ENCODE results near the gene PGPEP1.
"Not testable (repeated sequence)": the region's sequence is repeated elsewhere in the genome, so short reads cannot be mapped to it uniquely, and the experiment has no call there.

Gene PGPEP1

DNA sequence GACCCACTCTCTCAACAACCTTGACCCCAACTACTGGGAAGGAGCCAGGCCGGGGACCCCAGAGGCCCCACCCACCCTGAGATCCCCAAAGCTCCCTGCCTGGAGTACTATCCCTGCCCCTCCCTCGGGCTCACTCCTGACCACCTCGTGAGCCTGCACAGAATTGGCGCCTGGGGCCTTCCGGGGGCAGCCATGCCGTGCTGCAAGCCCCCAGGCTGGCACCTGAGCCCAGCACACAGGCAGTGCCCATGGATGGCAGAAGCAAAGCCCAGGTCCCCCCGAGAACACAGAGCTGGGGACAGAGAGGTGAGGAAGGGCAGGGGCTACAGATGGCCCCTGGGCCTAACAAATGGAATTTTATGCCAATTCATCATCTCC is 31.5 kb upstream of the PGPEP1 start:
- no peak for DNase-seq

DNA sequence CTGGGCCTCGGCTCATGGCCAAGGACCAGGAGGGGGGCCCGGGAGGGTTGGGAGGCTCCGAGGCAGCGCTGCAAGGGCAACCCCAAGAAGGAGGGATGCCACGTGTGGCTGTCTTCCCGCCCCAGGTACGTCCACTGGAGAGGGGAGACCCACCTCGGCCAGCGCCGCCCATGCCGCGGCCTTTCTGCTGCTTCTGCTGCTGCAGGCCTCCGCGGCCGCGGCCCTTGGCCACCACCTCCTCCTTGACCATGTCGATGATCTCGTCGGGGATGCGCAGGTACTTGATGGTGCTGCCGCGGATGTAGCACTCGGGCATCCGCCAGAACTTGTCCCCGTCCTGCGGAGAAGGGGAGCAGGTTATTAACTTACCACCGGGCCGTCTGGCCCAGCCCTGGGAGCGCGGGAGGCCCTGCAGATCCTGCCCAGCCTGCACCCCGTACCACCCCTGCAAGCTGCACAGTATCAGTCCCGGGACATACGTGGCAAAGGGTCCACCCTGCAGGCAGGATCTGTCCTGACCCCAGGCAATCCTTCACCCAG is 30.8 kb upstream of the PGPEP1 start:
- DNase-seq = no peak

DNA sequence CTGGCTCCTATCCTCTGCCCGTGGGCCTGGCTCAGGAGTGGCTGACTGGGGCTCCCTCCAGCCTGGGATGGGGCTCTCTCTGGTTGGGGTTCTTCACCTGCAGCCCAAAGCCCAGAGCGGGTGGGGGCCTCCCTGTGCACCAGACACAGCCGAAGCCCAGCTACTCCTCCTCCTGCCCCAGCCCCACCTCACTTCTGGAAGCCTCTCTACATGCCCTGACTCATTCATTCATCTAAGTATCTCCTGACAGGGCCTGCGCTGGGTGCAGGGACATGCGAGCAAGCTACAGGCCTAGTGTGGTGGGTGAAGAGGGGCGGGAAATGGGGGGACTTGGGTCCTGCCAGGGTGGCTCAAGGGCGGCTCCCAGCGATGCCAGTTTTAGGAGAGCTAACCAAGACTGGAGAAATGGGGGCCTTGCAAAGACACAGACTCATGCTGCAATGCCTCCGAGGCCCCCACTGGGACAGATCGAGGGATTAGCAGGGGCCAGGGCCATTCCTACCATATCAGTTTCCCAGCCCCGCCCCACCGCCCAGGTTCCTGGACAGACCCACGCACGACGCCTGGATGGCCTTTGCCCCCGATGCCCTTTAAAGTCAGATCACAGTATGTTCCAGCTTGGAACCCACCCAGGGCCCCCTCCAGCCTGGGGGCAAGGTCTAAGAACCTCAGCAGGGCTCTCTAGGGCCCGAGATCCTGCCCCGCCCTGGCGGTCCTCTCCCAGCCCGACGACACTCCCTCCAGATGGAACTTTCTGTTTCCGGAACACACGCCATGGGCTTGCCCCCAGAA is 30.1 kb upstream of the PGPEP1 start:
- DNase-seq = no peak

DNA sequence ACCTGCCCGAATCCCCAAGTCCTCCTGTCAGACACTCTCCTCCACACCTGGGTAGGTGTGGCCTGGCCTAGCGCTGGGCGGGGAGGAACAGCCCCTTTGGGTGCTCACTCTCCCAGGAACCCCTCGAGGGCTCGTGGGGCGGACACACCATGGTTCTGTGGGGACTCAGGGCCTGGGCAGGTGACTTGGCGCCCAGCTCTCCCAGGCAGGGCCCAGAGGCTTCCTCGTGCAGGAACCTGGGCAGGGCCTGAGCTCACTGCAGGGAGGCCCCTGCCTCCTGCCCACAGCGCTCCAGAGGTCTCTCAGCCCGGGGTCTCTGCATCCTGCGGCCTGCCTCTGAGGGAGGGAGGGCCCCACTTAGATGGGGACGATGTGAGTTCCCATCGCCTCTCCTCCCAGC is 29.4 kb upstream of the PGPEP1 start:
- no peak for DNase-seq

DNA sequence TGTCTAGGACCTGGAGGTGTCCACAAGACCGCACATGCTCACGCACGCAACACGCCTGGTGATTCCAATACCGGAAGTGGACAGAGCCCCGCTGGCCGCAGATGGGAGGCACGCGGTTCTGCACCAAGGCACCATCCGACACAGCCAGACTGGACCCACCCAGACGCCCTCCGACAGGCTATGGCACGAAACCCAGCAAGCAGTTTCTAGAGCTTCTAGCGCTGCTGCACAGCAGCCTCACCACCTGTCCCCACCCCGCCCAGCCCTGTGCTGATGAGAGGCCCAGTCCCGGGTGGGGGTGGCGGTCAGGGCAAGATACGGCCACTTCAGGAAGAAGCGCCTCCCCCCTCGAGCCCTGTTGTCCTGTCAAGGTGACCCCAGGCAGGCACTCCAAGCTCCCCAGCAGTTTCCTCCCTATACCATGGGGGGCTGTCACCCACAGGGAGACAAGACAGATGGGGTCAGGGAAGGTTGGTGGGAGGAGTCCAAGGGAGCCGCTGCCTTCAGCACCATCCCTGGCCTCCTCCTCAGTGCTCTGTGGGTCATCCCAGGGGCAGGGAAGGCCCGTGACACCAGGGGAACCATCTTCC is 28.8 kb upstream of the PGPEP1 start:
- DNase-seq = no peak

DNA sequence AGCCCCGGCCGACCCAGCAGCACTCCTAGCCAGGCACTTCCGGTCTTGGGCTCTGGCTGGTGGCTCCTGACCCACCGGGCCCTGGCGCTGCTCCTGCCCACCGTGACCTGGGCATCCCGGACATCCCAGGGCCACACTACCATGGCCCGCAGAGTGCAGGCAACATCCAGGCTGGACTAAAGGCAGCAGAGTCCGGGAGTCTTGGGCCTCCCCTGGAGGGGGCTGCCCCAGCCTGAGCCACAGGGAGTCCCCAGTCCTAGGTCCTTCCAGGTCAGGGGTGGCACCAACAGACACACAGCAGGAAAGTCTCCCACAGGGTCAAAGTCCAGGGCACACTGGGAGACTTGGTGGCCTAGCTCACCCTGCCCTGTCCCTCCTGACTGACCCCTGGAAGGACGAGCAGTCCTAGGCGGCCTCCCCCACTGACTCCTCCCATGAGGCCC is 28.3 kb upstream of the PGPEP1 start:
- DNase-seq = no peak

DNA sequence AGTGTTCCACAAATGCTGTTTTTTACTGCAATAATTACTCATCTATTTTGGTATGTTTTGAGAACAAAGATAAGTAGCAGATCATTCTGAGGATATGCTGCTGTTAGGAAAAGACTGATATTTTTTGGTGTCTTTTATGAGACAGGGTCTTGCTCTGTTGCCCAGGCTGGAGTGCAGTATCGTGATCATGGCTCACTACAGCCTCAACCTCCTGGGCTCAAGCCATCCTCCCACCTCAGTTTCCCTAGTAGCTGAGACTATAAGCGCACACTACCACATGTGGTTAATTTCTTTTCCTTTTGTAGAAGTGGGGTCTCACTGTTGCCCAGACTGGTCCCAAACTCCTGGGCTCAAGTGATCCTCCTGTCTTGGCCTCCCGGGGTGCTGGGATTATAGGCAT is 27.0 kb upstream of the PGPEP1 start:
- DNase-seq = no peak

DNA sequence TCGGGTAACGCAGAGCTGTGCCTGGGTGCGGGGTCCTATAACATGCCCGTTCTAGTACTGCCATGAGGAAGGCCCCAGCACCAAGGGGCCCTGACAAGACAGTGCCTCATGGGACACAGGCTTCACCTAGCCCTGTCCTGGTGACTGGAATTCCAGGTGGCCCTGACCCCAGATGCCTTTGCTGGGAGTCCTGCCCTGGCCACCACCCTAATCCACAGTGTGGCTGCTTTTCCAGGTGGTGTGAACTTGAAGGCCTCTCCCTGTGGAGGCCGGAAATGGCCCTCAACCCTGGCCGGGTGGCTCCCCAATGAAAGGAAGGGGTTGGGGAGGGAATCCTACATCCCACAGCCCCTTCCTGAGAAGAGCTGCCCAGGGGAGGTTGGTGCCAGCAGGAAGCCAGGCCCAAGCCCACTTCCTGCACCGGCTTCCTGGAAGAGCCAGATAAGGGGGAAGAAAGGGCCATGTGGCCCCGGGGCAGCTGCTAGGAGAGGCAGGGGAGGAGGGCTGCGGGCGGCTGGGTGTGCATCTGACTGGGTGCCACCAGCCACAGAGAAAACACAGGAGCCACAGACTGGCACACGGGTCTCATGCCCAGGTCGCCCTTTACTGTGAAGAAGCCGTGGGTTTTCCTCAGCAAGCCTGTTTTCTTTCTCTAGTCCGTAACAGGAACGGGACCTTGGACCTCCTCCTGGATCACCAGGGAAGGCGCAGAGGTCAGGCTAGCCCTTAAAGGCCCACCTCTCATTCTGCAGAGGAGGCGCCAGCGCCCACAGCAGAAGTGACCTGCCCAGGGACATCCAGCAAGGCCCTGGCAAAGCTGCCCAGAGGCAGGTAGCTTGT is 22.2 kb upstream of the PGPEP1 start:
- DNase-seq = peak; percentile 95

DNA sequence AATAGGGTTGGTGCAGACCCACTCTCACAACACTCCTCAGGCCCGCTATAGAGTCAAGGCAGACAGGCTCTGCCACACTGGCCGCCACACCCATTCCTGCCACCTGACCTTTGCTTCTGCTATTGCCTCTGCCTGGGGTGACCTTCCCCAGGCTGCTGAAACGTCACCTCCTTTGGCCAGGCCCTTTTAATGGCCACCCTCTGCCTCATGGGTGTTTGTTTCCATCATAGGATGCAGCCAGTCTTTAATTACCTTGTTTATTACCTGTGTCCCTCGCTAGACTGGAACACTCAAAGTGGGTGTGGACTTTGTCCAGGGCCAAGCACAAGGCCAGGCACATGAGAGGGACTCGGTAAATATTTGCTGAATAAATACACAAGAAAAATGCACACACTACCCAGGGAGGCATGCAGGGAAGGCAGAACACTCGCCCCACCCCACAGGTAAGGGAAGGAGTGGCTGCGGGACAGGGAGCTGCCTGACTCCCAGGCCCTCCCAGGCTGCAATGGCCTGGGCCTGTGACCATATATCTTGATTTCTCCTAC is 20.7 kb upstream of the PGPEP1 start:
- DNase-seq = no peak

DNA sequence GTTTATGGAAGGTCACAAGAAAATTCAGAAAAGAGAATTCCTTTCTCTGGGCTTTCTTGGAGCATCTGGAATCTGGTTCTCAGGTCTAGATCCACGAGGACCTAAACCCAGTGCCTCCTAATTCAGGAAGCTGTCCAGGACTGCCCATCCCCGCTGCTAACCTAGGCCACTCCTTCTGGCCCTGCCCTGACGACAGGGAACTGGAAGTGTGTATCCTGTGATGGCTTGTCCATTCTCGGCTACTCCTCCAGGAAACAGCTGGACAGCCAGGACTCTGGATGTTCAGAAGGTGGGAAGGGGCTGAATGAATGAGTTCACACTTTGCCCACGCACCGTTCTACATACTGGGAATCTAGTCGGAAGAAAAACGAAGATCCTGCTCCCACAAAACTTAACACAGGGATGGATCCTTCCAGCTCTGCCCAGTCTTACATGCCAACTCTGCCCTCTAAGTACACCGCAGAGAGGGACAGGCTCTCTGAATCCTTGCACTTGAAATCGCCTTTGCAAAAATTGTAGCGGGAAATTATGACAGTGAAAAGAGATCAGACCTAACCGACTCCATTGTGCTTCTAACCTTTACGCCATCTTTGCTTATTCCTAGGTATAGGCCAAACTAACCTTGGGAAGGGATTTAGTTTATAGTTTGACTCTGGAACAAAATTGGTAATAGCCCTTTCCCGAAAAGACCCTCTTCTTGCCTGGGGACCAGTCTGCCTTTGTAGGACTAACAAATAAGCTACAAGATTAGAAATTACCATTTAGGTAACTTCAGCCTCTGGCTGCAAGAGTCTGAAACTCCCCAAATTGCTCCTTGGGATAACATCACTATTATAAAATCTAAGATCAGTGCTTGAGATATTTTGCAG is 19.3 kb upstream of the PGPEP1 start:
- DNase-seq = no peak

DNA sequence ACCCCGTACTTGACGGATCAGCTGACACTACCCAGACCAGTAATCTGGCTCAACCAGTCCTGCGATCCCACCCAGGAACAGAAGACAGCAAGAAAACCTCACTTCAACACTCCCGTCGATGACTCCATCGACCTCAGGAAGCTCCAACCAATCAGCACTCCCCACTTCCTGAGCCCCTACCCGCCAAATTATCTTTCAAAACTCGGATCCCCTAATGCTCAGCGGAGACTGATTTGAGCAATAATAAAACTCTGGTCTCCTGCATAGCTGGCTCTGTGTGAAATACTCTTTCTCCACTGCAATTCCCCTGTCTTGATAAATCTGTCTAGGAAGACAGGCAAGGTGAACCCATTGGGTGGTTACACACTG is 18.7 kb upstream of the PGPEP1 start:
- DNase-seq = peak; percentile 70

DNA sequence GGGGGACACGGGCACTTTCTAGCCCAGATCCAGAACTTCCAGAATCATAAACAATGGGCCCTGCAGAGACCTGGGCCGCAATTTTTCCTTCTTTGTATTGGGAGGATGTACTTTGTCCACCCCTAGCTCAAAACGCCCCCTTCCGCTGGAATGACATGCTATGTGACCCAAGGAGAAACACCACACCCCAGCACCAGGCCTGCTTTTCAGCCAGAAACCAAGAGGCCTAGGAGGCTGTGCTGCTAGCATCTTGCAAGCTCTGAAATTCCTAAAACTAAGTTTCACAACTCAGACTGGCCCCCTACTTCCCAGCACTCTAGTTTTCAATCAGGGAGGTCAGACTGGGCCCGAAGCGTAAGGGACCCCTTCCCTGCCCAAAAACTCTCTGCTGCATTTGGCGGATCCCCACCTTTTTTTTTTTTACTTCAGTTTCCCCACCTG is 18.1 kb upstream of the PGPEP1 start:
- DNase-seq = peak; percentile 14

DNA sequence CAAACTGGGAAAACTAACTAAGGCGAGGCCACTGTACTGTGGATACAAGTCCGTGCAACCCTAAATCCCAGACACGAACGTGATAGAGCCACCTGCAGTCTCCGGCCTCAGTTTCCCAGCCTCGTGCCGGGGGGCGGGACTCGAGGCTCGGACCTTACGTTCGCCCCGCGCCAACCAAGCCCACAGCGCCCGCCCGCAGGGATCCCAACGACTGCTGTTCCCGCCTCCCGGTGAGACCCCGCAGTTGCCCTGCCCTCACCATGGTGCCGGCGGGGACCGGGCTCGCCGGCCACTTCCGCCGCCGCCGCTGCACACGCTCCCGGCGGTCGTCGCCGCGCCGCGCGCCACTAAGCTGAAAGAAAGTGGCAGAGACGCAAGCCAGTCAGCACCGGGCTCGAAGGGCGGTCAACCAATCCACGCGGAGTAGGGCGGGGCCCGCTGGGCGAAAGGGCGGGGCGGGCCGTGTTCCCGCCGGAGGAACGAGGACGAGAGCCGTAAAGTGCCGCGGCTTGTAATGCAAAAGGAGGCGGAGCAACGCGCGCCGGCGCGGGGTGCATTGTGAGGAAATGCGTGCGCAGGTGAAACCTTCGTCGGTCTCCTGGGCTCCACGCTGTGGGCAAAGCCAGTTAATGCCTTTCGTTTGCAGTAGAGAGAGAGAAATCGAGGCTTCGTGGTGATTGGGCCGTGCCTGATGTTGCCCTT is 17.5 kb upstream of the PGPEP1 start, which contains the start of gene LSM4:
Gene LSM4 (minus strand): TSS at position 318 of the 702 bp plus-strand sequence. CDS start 56 bp downstream, at position 262.
- DNase-seq = peak; percentile 96

DNA sequence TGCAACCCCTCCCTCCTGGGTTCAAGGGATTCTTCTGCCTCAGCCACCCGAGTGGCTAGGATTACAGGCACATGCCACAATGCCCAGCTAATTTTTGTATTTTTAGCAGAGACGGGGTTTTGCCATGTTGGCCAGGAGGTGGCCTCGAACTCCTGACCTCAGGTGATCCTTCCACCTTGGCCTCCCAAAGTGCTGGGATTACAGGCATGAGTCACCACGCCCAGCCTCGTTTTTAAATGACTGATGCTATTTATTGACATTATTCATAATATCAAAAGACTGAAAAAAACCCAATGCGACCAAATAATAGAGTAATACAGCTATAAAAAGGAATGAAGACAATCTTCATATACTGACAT is 16.0 kb upstream of the PGPEP1 start:
- DNase-seq = not testable (repeated sequence)

DNA sequence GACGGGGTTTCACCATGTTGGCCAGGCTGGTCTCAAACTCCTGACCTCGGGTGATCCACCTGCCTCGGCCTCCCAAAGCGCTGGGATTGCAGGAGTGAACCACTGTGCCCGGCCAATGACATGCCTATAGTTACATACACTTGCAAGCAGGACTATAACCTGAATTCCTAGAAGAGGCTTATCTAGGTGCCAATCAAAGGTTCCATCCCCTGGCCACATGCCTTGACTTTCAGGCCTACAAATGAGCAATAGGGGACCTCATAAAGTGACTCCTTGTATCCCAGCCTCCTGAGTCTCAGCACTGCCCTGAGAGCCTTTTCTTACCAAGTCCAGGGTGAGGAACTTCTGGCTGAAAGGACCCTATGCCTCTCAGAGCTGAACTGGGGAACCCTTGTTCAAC is 13.6 kb upstream of the PGPEP1 start:
- no peak for DNase-seq

DNA sequence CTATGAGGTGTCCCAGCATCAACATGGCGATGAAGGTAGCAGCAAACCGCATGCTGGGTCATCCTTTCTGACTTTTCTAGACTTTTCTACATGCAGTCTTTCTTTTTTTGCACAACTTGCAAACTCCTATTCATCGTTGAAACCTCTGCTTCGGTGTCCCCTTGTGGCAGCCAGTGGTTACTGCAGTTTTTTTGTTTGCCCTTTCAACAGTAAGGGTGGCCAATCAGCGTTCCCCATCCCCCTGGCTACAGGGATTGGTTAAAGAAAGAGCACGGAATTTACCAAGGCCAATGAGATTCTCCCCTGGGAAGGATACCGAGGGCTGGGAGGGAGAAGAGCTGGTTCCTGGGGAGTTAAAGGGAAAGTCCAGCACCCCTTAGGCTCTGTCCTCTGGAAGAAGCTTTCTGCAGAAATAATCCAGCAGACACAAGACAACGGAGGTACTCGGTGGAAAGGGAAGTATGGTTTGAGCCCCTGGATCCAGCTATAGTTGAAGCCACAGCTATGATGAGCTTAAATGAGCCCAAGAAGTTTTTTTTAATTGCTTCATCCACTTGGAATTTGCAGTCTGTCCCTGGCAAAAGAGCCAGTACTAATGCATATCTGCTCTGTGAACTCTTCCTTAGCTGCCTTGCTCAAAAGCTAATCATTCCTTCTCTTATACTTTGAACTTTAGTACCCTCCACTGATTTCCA is 11.9 kb upstream of the PGPEP1 start:
- DNase-seq = peak; percentile 89

DNA sequence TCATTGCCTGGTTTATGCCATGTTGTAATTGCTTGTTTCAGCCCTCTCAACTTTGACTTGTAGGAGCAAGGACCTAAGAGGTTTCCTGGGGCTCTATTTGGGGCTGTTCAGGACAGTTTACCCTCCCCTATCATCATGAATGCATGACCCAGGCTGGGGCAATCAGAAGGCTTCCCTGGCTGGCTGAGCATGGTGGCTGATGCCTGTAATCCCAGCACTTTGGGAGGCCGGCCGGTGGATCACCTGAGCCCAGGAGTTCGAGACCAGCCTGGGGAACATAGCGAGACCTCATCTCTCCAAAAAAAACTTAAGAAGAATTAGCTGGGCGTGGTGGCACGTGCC is 11.4 kb upstream of the PGPEP1 start:
- no peak for DNase-seq

DNA sequence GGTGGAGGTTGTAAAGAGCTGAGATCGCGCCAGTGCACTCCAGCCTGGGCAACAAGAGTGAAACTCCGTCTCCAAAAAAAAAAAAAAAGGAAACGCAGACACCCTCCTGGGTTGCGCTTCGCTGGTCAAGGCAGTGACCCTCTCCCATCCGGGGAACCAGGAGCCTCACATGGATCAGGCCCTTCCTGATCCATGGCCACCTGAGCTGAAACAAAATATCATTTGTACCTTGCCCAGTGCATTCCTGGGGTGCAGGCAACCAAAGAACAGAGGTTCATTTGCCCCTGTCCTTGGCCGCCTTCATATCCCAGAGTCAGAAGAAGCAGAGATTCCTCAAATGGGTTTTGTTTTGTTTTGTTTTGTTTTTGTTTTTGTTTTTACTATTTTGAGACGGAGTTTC is 9.5 kb upstream of the PGPEP1 start:
- no peak for DNase-seq

DNA sequence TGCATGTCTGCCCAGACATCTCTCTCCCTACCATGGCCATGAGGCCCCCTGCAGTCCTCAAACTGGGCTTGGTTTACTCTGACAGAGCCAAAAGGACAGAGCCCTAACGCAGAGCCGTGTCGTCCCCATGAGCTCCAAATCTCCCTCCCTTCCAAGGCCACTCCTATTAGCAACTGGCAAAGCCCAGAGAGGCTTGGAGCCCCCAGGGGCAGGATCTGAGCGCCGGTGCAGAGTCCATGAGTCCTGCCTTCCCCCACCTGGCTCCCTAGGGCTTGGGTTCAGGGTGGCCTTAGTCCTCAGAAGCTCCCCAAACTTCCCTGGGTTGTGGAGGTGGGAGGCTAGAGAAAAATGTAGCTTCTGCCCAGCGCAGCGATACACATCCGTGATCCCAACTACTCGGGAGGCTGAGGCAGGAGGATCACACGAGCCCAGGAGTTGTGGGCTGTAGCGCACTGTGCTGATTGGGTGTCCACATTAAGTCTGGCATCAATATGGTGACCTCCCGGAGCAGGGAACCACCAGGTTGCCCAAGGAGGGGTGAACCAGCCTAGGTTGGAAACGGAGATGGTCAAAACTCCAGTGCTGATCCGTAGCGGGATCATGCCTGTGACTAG is 7.4 kb upstream of the PGPEP1 start:
- no peak for DNase-seq

DNA sequence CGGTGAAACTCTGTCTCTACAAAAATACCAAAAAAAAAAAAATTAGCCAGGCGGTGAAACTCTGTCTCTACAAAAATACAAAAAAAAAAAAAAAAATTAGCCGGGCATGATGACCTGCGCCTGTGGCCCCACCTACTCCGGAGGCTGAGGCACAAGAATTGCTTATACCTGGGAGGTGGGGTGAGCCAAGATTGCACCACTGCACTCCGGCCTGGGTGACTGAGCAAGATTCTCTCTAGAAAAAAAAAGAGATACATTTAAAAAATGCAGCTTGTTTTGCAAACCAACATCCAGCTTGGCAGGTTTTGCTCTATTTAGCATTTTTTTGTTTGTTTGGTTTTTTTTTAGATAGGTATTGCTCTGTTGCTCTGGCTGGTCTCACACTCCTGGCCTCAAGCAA is 6.7 kb upstream of the PGPEP1 start:
- DNase-seq = no peak

DNA sequence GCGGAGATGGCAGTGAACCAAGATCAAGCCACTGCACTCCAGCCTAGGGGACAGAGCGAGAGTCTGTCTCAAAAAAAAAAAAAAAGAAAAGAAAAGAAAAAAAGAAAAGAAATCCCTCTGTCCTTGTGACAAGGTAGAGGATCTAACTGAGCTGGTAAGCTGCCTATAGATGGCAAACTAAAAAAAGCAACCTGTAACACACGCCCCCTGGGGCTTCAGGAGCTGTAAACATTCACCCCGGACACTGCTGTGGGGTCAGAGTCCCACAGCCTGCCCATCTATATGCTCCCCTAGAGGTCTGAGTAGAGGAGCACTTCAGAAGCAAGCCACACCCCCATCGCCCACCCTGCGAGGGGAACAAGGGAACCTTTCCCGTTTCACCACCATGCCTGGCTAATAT is 4.3 kb upstream of the PGPEP1 start:
- no peak for DNase-seq
